IPS-NIHi7 (cell line): Measurements from ENCODE around the gene NFIA.

Source experiments
- DNase-seq: peaks from one replicate; pipeline ENCODE4 v3.0.0; 2012; ENCODE audit warnings: mixed read lengths; ENCODE audit errors: extremely low spot score

Gene NFIA

GRCh38 chr1:61183471-61184039 is 101.2 kb downstream of the NFIA start:
- DNase-seq: no peak

GRCh38 chr1:61184040-61184713 is 101.8 kb downstream of the NFIA start:
- no peak for DNase-seq

GRCh38 chr1:61184714-61185106 is 102.3 kb downstream of the NFIA start:
- DNase-seq: no peak

- DNase-seq: no peak
Observed at GRCh38 chr1:61186753-61187152, 104.4 kb downstream of the NFIA start.

GRCh38 chr1:61187352-61188086 is 105.2 kb downstream of the NFIA start:
- DNase-seq: no peak

- DNase-seq: no peak
Observed at GRCh38 chr1:61190153-61190552, 107.8 kb downstream of the NFIA start.

- DNase-seq: no peak
Observed at GRCh38 chr1:61190618-61191432, 108.5 kb downstream of the NFIA start.

GRCh38 chr1:61191433-61191720 is 109.0 kb downstream of the NFIA start:
- no peak for DNase-seq

GRCh38 chr1:61192663-61193330 is 110.4 kb downstream of the NFIA start:
- no peak for DNase-seq

- DNase-seq: no peak
Observed at GRCh38 chr1:61193808-61194207, 111.4 kb downstream of the NFIA start.

- DNase-seq: no peak
Observed at GRCh38 chr1:61198554-61198953, 116.2 kb downstream of the NFIA start.

GRCh38 chr1:61201035-61201434 is 118.7 kb downstream of the NFIA start:
- DNase-seq: no peak

GRCh38 chr1:61202854-61203598 is 120.7 kb downstream of the NFIA start:
- no peak for DNase-seq

GRCh38 chr1:61204528-61204927 is 122.2 kb downstream of the NFIA start:
- DNase-seq: no peak

- DNase-seq: no peak
Observed at GRCh38 chr1:61207416-61207815, 125.1 kb downstream of the NFIA start.

- no peak for DNase-seq
Observed at GRCh38 chr1:61208172-61208571, 125.8 kb downstream of the NFIA start.

- no peak for DNase-seq
Observed at GRCh38 chr1:61208831-61209230, 126.5 kb downstream of the NFIA start.

GRCh38 chr1:61210435-61211154 is 128.2 kb downstream of the NFIA start:
- no peak for DNase-seq

GRCh38 chr1:61213245-61214011 is 131.1 kb downstream of the NFIA start:
- no peak for DNase-seq

GRCh38 chr1:61215119-61215518 is 132.8 kb downstream of the NFIA start:
- no peak for DNase-seq
